NB4 (cell line): ENCODE measurements around the gene ADAMTSL3.

ENCODE experiments used
- CTCF ChIP-seq: IDR thresholded peaks from one replicate; pipeline ENCODE4 v1.5.1; 2012; ENCODE audit warnings: low read depth, low read length
- TF ChIP-seq, protein P1 (sequence below): IDR thresholded peaks from 2 replicates; pipeline ENCODE4 v1.6.1; 2011; ENCODE audit warnings: low read depth, low read length

DNA sequence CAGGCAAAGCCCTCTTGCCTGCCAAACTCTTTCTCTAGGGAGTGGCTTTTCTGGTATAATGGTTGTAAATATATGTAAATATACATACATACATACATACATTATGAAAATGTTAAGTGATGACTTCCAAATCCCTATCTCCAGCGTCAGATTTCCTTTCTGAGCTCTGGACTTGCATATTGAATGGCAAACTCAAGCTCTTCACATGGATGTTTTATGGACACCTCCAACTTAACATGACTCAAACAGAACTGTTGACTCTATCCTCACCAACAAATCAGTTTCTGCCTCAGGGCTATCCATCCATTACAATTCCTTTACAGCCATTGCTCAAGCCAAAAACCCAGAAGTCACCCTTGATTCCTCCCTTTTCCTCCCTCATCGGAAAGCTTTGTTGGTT is 45.1 kb downstream of the ADAMTSL3 start:
- TF ChIP-seq CTCF = no peak
- TF ChIP-seq, protein P1, sequence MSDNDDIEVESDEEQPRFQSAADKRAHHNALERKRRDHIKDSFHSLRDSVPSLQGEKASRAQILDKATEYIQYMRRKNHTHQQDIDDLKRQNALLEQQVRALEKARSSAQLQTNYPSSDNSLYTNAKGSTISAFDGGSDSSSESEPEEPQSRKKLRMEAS = no peak
